Measurements from ENCODE around the gene PRDM16.

DNA sequence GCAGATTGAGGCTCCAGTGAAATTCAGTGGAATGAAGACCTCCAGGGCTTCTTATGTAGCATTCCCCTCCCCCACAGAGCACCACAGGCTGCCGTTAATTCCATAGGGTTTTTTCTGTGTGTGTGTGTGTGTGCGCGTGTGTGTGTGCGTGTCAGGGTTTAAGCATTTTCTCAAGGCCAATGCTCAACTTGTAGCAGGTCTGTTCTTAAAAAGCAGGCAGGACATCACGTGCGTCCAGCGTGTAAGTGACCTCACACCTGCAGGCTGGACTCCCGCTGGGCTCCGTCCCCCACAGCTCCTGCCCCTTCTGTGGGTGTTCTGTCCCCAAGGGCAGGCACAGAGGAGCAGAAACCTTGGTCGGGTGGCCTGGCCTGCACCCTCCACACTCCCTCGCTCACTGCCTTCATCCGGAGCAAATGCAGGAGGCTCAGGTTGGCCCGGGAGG lies 5.3 kb downstream of the PRDM16 start:
- TF ChIP-seq, protein P1, sequence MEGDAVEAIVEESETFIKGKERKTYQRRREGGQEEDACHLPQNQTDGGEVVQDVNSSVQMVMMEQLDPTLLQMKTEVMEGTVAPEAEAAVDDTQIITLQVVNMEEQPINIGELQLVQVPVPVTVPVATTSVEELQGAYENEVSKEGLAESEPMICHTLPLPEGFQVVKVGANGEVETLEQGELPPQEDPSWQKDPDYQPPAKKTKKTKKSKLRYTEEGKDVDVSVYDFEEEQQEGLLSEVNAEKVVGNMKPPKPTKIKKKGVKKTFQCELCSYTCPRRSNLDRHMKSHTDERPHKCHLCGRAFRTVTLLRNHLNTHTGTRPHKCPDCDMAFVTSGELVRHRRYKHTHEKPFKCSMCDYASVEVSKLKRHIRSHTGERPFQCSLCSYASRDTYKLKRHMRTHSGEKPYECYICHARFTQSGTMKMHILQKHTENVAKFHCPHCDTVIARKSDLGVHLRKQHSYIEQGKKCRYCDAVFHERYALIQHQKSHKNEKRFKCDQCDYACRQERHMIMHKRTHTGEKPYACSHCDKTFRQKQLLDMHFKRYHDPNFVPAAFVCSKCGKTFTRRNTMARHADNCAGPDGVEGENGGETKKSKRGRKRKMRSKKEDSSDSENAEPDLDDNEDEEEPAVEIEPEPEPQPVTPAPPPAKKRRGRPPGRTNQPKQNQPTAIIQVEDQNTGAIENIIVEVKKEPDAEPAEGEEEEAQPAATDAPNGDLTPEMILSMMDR (IDR thresholded peaks at IDR 0.05), result no peak
- TF ChIP-seq, protein P2, sequence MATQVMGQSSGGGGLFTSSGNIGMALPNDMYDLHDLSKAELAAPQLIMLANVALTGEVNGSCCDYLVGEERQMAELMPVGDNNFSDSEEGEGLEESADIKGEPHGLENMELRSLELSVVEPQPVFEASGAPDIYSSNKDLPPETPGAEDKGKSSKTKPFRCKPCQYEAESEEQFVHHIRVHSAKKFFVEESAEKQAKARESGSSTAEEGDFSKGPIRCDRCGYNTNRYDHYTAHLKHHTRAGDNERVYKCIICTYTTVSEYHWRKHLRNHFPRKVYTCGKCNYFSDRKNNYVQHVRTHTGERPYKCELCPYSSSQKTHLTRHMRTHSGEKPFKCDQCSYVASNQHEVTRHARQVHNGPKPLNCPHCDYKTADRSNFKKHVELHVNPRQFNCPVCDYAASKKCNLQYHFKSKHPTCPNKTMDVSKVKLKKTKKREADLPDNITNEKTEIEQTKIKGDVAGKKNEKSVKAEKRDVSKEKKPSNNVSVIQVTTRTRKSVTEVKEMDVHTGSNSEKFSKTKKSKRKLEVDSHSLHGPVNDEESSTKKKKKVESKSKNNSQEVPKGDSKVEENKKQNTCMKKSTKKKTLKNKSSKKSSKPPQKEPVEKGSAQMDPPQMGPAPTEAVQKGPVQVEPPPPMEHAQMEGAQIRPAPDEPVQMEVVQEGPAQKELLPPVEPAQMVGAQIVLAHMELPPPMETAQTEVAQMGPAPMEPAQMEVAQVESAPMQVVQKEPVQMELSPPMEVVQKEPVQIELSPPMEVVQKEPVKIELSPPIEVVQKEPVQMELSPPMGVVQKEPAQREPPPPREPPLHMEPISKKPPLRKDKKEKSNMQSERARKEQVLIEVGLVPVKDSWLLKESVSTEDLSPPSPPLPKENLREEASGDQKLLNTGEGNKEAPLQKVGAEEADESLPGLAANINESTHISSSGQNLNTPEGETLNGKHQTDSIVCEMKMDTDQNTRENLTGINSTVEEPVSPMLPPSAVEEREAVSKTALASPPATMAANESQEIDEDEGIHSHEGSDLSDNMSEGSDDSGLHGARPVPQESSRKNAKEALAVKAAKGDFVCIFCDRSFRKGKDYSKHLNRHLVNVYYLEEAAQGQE (IDR thresholded peaks at IDR 0.05; ENCODE audit: insufficient read depth in 1 of 2, low read depth in 2 of 2, low read length in 1 of 2), result no peak
